KMS-11 (cell line): Measurements from ENCODE around the gene NUDT16L1.

Experiments used
- H2AFZ ChIP-seq: fragments of 200-600 bp; sonication (generic); 2 replicates; pipeline ENCODE4 v1.6.1; 2016; ENCODE audit warnings: antibody characterized with exemption, mixed run types, low read depth
- H3K27ac ChIP-seq: fragments of 200-600 bp; sonication (generic); 2 replicates; pipeline ENCODE4 v1.6.1; 2016; ENCODE audit warnings: mild to moderate bottlenecking, mixed run types
- H3K27me3 ChIP-seq: fragments of 200-600 bp; sonication (generic); 2 replicates; pipeline ENCODE4 v1.6.1; 2017; ENCODE audit warnings: mild to moderate bottlenecking, low read depth, mixed run types, moderate library complexity; ENCODE audit not compliant: insufficient read depth
- H3K36me3 ChIP-seq: fragments of 200-600 bp; sonication (generic); 2 replicates; pipeline ENCODE4 v1.6.1; 2017; ENCODE audit warnings: mild to moderate bottlenecking, mixed run types; ENCODE audit not compliant: insufficient read depth
- H3K4me1 ChIP-seq: fragments of 200-600 bp; sonication (generic); 2 replicates; pipeline ENCODE4 v1.6.1; 2016; ENCODE audit warnings: mild to moderate bottlenecking, low read depth, mixed run types; ENCODE audit not compliant: poor library complexity, severe bottlenecking
- H3K4me2 ChIP-seq: fragments of 200-600 bp; sonication (generic); 2 replicates; pipeline ENCODE4 v1.7.0; 2016; ENCODE audit warnings: mild to moderate bottlenecking, mixed run types
- H3K4me3 ChIP-seq: fragments of 200-600 bp; sonication (generic); IDR thresholded peaks from 2 replicates; pipeline ENCODE4 v1.6.1; 2017; ENCODE audit warnings: low read depth, low read length, mixed read lengths; ENCODE audit not compliant: insufficient read depth
- H3K79me2 ChIP-seq: fragments of 200-600 bp; sonication (generic); 2 replicates; pipeline ENCODE4 v1.6.1; 2016; ENCODE audit warnings: low read depth, mixed run types; ENCODE audit not compliant: insufficient read depth
- H3K9ac ChIP-seq: fragments of 200-600 bp; sonication (generic); 2 replicates; pipeline ENCODE4 v1.6.1; 2016; ENCODE audit warnings: mild to moderate bottlenecking, mixed run types
- H4K20me1 ChIP-seq: fragments of 200-600 bp; sonication (generic); 2 replicates; pipeline ENCODE4 v1.6.1; 2016; ENCODE audit warnings: mild to moderate bottlenecking, mixed run types; ENCODE audit not compliant: insufficient read depth
- TF ChIP-seq, protein P1 (sequence below): fragments of 200-600 bp; sonication (generic); conservative IDR thresholded peaks from 2 replicates; pipeline ENCODE4 v1.6.1; 2017; ENCODE audit warnings: low read depth, mild to moderate bottlenecking, antibody characterized with exemption, low read length, moderate library complexity, mixed read lengths

The NUDT16L1 gene

DNA sequence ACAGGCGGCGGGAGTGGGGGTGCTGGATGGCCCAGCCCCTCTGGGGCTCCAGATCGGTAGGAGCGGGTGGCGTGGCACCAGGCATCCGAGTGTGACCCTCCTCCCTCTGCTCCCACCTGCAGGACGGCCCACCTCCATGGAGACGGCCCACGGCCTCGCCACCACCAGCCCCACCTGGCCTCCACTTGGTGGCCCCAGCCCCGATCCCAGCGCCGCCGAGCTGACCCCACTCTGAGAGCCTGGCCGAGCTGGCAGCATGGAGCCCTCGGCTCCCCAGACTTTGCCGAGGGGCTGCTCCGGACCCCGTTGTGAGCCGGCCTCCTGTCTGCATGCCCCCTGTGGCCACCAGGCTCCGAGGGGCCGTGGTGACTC lies 4.7 kb upstream of the NUDT16L1 start:
- Histone ChIP-seq H4K20me1 (no peaks in the 10 kb centered on the region), H3K27me3 (no peaks in the 10 kb centered on the region), H3K9ac (no peak overlapping the region), H2AFZ (no peak overlapping the region), H3K36me3 (no peaks in the 10 kb centered on the region), H3K4me2 (no peak overlapping the region), H3K4me1 (peaks cover 8% of the 10 kb centered on the region), H3K79me2 (0 out of 2 replicates have a peak, but pooled peaks cover under 1% of the 10 kb centered on the region), H3K27ac (no peak overlapping the region), H3K4me3 (no peak overlapping the region)
- TF ChIP-seq, protein P1, sequence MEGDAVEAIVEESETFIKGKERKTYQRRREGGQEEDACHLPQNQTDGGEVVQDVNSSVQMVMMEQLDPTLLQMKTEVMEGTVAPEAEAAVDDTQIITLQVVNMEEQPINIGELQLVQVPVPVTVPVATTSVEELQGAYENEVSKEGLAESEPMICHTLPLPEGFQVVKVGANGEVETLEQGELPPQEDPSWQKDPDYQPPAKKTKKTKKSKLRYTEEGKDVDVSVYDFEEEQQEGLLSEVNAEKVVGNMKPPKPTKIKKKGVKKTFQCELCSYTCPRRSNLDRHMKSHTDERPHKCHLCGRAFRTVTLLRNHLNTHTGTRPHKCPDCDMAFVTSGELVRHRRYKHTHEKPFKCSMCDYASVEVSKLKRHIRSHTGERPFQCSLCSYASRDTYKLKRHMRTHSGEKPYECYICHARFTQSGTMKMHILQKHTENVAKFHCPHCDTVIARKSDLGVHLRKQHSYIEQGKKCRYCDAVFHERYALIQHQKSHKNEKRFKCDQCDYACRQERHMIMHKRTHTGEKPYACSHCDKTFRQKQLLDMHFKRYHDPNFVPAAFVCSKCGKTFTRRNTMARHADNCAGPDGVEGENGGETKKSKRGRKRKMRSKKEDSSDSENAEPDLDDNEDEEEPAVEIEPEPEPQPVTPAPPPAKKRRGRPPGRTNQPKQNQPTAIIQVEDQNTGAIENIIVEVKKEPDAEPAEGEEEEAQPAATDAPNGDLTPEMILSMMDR: no peak

DNA sequence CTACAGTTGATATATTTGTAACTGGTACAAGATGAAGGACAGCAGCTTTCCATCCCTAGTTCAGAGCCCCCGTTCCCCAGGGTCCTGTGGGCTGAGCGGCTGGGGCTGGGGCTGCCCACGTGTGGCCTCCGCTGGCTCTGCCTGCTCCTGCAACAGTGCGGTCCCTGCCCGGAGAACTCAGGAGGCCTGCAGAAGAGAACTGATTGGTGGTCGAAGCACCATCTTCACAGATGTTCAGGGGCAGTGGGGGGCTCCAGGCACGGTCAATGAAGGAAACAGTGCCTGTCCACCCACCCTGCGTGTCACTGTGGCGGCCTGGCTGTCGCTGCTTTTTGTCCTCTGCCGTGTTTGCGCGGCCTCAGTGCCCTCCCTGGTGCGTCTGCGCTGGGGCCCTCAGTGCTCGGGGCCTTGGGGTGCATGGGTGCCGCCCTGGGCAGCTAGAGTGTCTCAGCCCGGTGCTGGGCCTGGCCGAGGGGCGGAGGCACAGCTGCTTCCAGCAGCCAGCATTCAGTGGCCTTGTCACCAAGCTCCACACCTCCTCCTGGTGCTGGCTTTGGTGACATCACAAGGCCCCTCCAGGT lies 4.2 kb upstream of the NUDT16L1 start:
- Histone ChIP-seq H3K9ac (no peak overlapping the region), H3K36me3 (no peaks in the 10 kb centered on the region), H3K79me2 (peaks cover 6% of the 10 kb centered on the region; the same call in 1 of the 2 replicates)

DNA sequence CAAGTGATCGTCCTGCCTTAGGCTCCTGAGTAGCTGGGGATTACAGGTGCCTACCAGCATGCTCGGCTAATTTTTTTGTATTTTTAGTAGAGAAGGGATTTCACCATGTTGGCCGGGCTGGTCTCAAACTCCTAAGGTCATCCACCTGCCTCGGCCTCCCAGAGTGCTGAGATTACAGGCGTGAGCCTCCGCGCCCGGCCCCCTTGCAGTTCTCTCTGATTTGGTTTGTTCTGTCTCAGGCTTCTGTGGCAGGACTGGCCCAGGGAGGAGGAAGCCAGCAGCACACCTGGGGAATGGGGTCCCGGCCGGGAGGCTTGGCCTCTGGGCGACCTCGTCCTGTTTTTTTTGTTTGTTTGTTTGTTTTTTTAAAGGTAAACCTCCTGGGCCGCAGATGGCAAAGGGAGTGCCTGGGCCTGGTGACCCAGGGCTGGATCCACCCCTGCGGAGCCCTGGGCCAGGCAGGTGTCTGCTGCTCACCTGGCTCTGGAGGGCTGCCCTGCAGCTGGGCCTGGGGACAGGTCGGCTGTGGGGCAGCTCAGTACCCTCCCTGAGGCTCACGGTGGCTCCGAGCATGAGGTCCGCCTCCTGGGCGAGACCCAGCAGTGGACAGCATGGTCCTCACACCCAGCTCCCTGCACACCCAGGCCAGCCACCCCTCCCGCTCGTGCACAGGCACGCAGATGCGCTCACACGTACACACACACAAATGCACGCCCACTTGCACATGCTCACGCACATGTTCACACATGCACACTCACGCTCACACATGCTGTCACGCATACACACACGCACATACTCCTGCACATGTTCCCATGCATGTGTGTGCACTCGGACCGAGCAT lies 3.3 kb upstream of the NUDT16L1 start:
- H3K79me2 ChIP-seq: peaks cover 7% of the 10 kb centered on the region; the same call in 1 of the 2 replicates
- no peaks in the 10 kb centered on the region for H3K36me3 ChIP-seq
- H3K27ac ChIP-seq: no peak overlapping the region
- no peak overlapping the region for H3K4me3 ChIP-seq
- H3K9ac ChIP-seq: no peak overlapping the region
- H2AFZ ChIP-seq: no peak overlapping the region
- no peaks in the 10 kb centered on the region for H4K20me1 ChIP-seq
- TF ChIP-seq, protein P1: no peak
- peaks cover 13% of the 10 kb centered on the region for H3K4me1 ChIP-seq
- no peak overlapping the region for H3K4me2 ChIP-seq
- no peaks in the 10 kb centered on the region for H3K27me3 ChIP-seq

More for the DNA sequence above, 4.2 kb upstream of the NUDT16L1 start:
- no peak overlapping the region for H3K27ac ChIP-seq
- H3K27me3 ChIP-seq: no peaks in the 10 kb centered on the region
- peaks cover 8% of the 10 kb centered on the region for H3K4me1 ChIP-seq
- no peak overlapping the region for H3K4me3 ChIP-seq
- no peak overlapping the region for H3K4me2 ChIP-seq
- TF ChIP-seq, protein P1: no peak
- no peaks in the 10 kb centered on the region for H4K20me1 ChIP-seq
- H2AFZ ChIP-seq: no peak overlapping the region

DNA sequence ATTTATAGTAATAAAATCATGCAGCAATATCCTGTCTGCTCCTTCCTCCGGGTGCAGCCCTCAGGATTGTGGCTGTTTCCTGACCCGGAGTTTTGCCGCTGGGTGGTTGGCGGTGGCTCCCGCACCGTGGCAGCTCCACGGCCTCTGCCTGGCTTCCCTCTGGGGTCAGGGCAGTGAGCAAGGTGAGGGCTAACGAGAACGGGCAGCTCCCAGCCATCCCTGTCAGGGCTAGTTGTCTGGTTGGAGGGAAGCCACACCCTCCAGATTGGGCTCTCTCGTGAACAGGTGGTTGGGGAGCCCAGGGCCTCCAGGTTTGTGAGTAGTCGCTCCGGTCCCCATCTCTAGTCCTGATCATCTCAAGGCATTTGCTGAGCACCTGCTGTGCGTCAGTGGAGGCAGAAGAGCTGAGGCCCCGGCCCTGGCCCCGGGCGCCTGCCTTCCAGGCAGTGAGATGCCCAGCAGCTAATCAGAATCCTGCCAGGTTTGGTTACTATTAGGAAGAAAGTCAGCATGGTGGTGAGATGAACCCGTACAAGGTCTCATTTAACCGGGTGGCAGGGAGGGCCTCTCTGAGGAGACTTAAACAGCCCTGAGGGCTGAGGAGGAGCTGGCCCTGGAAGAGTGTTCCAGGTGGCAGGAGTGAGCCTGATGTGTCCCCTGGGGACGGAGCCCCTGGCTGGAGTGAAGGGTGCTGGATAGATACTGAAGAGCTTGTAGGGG lies 2.3 kb upstream of the NUDT16L1 start:
- Histone ChIP-seq H3K4me1 (peaks cover 13% of the 10 kb centered on the region), H3K27ac (no peak overlapping the region), H3K79me2 (peaks cover 7% of the 10 kb centered on the region; the same call in 1 of the 2 replicates), H3K27me3 (no peaks in the 10 kb centered on the region), H4K20me1 (no peaks in the 10 kb centered on the region), H3K9ac (no peak overlapping the region), H3K36me3 (peaks cover 1% of the 10 kb centered on the region; the same call in 1 of the 2 replicates), H3K4me2 (no peak overlapping the region), H3K4me3 (no peak overlapping the region), H2AFZ (no peak overlapping the region)
- TF ChIP-seq, protein P1: no peak
